HepG2 (cell line): ENCODE measurements around the gene LAMTOR2. TPM values are rescaled to one million over a fixed set of nuclear protein-coding genes. Genes with fewer than 3 reads are reported as not detected.

ENCODE experiments used
- AFF4 ChIP-seq: sonication (generic); formaldehyde crosslinking; IDR thresholded peaks from 2 replicates; pipeline ENCODE4 v1.4.0; 2020; ENCODE audit warnings: missing genetic modification reagents
- BCL6 ChIP-seq: IDR thresholded peaks from 2 replicates; pipeline ENCODE4 v1.6.1; 2016; ENCODE audit warnings: missing genetic modification reagents, missing compliant biosample characterization
- BHLHE40 ChIP-seq: IDR thresholded peaks from 2 replicates; pipeline ENCODE4 v1.6.1; 2011; ENCODE audit warnings: low read length, improper control_type of control experiment
- CCAR2 ChIP-seq: fragments of 200-400 bp; formaldehyde crosslinking; optimal IDR thresholded peaks from 2 replicates; pipeline ENCODE3; 2018; ENCODE audit warnings: low read depth, mild to moderate bottlenecking, low read length, moderate library complexity
- EP300 ChIP-seq, 3 experiments: sonication (generic) in 1 of 3; formaldehyde crosslinking in 1 of 3; IDR thresholded peaks; 2 replicates each; pipeline versions ENCODE4 v1.5.1 to v1.6.1; 2011 to 2020; ENCODE audit warnings: low read depth in 2 of 3, low read length in 2 of 3, borderline replicate concordance in 1 of 3, improper control_type of control experiment in 1 of 3, mild to moderate bottlenecking in 1 of 3, missing genetic modification reagents in 1 of 3, moderate library complexity in 1 of 3
- FOXO1 ChIP-seq: sonication (generic); formaldehyde crosslinking; IDR thresholded peaks from 2 replicates; pipeline ENCODE4 v1.4.0; 2020; ENCODE audit warnings: missing genetic modification reagents
- GATA4 ChIP-seq: sonication (generic); IDR thresholded peaks from 2 replicates; pipeline ENCODE4 v1.6.1; 2016; ENCODE audit warnings: antibody characterized with exemption, low read depth, borderline replicate concordance
- GZF1 ChIP-seq: sonication (generic); formaldehyde crosslinking; IDR thresholded peaks from 2 replicates; pipeline ENCODE4 v1.5.1; 2020; ENCODE audit warnings: mild to moderate bottlenecking, missing genetic modification reagents
- HNF4A ChIP-seq: sonication (generic); formaldehyde crosslinking; IDR thresholded peaks from 2 replicates; pipeline ENCODE4 v1.4.0; 2020; ENCODE audit warnings: missing genetic modification reagents
- KDM4B ChIP-seq: sonication (generic); formaldehyde crosslinking; IDR thresholded peaks from 2 replicates; pipeline ENCODE4 v1.4.0; 2020; ENCODE audit warnings: missing genetic modification reagents
- MED8 ChIP-seq: sonication (generic); formaldehyde crosslinking; IDR thresholded peaks from 2 replicates; pipeline ENCODE4 v1.8.1; 2023; ENCODE audit warnings: mild to moderate bottlenecking, missing genetic modification reagents; ENCODE audit not compliant: insufficient replicate concordance
- NFE2 ChIP-seq: sonication (generic); formaldehyde crosslinking; IDR thresholded peaks from 2 replicates; pipeline ENCODE4 v1.4.0; 2020; ENCODE audit warnings: missing genetic modification reagents
- NONO ChIP-seq, 2 experiments: fragments of 450-650 bp in 1 of 2; sonication (generic) in 1 of 2; formaldehyde crosslinking in 1 of 2; IDR thresholded peaks in 1 of 2; conservative IDR thresholded peaks in 1 of 2; 2 replicates each; pipeline versions ENCODE4 v1.6.1 to v1.8.0; 2017 to 2022; ENCODE audit warnings: mild to moderate bottlenecking in 1 of 2, missing genetic modification reagents in 1 of 2, moderate library complexity in 1 of 2
- ZHX1 ChIP-seq: sonication (generic); formaldehyde crosslinking; IDR thresholded peaks from 2 replicates; pipeline ENCODE4 v1.8.1; 2022; ENCODE audit warnings: low read depth, mild to moderate bottlenecking, missing genetic modification reagents
- ZNF329 ChIP-seq: sonication (generic); formaldehyde crosslinking; IDR thresholded peaks from 2 replicates; pipeline ENCODE4 v1.9.0; 2021; ENCODE audit warnings: low read depth, mild to moderate bottlenecking, missing genetic modification reagents
- ZNF501 ChIP-seq: sonication (generic); formaldehyde crosslinking; IDR thresholded peaks from 2 replicates; pipeline ENCODE4 v1.5.1; 2020; ENCODE audit warnings: mild to moderate bottlenecking, moderate library complexity, missing genetic modification reagents
- ZNF644 ChIP-seq: IDR thresholded peaks from 2 replicates; pipeline ENCODE4 v1.6.1; 2016; ENCODE audit warnings: low read depth
- ZNF784 ChIP-seq: sonication (generic); formaldehyde crosslinking; IDR thresholded peaks from 2 replicates; pipeline ENCODE4 v1.5.1; 2020; ENCODE audit warnings: missing genetic modification reagents, mild to moderate bottlenecking, borderline replicate concordance
- polyA plus RNA-seq, 8 experiments: library from polyadenylated mRNA; depleted of rRNA in 3 of 8; stranded (reverse) in 7 of 8; unstranded in 1 of 8; fragments of >200 nt; fragmentation: Illumina TruSeq in 4 of 8; extraction: Trizol in 4 of 8; gene quantifications; 2 replicates each; pipeline versions ENCODE4 v1.2.1 to v1.2.3, GENCODE V29; 2011 to 2016; ENCODE audit warnings: low read depth in 4 of 8, missing spikeins in 1 of 8, mixed read lengths in 1 of 8; ENCODE audit not compliant: insufficient read depth in 1 of 8
- total RNA-seq, 5 experiments: library from RNA; depleted of rRNA; stranded (reverse); fragments of >200 nt; fragmentation: Illumina TruSeq; extraction: Trizol; gene quantifications; 2 replicates each; pipeline ENCODE4 v1.2.3, GENCODE V29; 2016; ENCODE audit warnings: low read depth in 1 of 5
- TF ChIP-seq, protein P1 (sequence below): sonication (generic); formaldehyde crosslinking; IDR thresholded peaks from 2 replicates; pipeline ENCODE4 v1.4.0; 2020; ENCODE audit warnings: mild to moderate bottlenecking, missing genetic modification reagents

Gene LAMTOR2
- total and polyA plus RNA-seq, 2 of the 13 experiments (the other 11 are each of a cell fraction or from before 2014, with no cell fraction given): 36.5 to 66.4 TPM

- TF ChIP-seq ZHX1 (CRISPR knock-in tag) (peak; percentile 84; the same call in 1 of the 2 replicates), ZNF329 (CRISPR knock-in tag) (no peak), GATA4 (peak; percentile 52; the same call in 1 of the 2 replicates), MED8 (no peak), ZNF644 (CRISPR knock-in tag) (peak; percentile 49; the same call in 1 of the 2 replicates), HNF4A (CRISPR knock-in tag) (peak; percentile 88), KDM4B (CRISPR knock-in tag) (0 out of 2 replicates have a peak, but pooled peaks have one; percentile 23), EP300 (IDR thresholded peaks at IDR 0.05; ENCODE audit: low read depth in 2 of 2, low read length in 2 of 2) (peak; percentile 91 to 94; a peak in 3 of 4 replicates), EP300 (CRISPR knock-in tag; IDR thresholded peaks at IDR 0.05; ENCODE audit: borderline replicate concordance) (peak; percentile 92), NFE2 (no peak), BHLHE40 (peak; percentile 68), CCAR2 (peak; percentile 90), FOXO1 (CRISPR knock-in tag) (peak; percentile 73), ZNF501 (CRISPR knock-in tag) (peak; percentile 69; the same call in 1 of the 2 replicates), NONO (IDR thresholded peaks at IDR 0.05) (no peak), NONO (CRISPR knock-in tag; conservative IDR thresholded peaks at IDR 0.05) (peak; percentile 78), GZF1 (no peak), AFF4 (CRISPR knock-in tag) (no peak), BCL6 (CRISPR knock-in tag) (peak; percentile 94), ZNF784 (peak; percentile 66; the same call in 1 of the 2 replicates)
- TF ChIP-seq, protein P1, sequence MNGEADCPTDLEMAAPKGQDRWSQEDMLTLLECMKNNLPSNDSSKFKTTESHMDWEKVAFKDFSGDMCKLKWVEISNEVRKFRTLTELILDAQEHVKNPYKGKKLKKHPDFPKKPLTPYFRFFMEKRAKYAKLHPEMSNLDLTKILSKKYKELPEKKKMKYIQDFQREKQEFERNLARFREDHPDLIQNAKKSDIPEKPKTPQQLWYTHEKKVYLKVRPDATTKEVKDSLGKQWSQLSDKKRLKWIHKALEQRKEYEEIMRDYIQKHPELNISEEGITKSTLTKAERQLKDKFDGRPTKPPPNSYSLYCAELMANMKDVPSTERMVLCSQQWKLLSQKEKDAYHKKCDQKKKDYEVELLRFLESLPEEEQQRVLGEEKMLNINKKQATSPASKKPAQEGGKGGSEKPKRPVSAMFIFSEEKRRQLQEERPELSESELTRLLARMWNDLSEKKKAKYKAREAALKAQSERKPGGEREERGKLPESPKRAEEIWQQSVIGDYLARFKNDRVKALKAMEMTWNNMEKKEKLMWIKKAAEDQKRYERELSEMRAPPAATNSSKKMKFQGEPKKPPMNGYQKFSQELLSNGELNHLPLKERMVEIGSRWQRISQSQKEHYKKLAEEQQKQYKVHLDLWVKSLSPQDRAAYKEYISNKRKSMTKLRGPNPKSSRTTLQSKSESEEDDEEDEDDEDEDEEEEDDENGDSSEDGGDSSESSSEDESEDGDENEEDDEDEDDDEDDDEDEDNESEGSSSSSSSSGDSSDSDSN: no peak; the same call in 1 of the 2 replicates
Measured at GRCh38 chr1:156086256-156086662, 31.7 kb downstream of the LAMTOR2 start (continued).
